GM12892 (cell line): ENCODE results near the gene EDEM1.

Source experiments
- POLR2A ChIP-seq: IDR thresholded peaks from 2 replicates; pipeline ENCODE4 v1.6.1; 2011; ENCODE audit warnings: low read depth, low read length, control low read depth
- POLR2AphosphoS5 ChIP-seq: IDR thresholded peaks from 2 replicates; pipeline ENCODE4 v1.6.1; 2011; ENCODE audit warnings: low read depth, low read length, control low read depth
- TAF1 ChIP-seq: IDR thresholded peaks from 2 replicates; pipeline ENCODE4 v1.6.1; 2011; ENCODE audit warnings: low read depth, mild to moderate bottlenecking, control low read depth, low read length, borderline replicate concordance

DNA sequence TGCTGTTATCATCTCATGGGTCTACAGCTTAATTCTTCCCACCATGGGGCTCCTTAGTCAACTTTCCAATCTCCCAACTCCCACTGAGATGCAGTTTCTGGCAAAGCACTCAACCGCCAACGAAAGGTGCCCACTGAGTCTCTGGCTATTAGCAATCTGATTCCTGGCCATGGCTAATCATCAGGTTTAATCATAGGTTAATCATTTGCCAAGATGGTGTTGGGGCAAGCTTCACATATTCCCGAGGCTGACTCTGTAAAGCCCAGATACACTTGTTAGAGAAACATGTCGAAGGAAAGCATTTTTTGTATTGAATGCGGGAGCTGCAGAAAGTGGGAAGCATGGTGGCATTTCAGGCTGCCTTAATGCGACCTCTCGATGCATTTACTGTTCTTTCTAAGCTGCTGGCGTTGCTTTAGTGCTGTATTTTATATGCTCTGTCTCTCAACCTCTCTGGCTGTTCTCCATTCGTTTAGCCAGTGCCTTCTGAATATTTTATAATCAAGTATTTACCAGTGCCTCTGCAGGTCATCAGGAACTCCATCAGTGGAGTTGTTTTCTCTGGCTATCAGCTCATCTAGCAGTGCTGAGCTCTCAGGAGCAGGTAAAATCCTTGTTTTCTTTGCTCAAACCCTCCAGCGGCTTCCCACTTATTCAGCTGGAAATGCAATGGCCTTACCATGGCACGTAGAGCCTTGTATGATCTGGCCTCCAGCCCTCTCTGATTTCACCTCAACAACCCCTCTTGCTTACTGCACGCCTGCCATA lies 67.0 kb downstream of the EDEM1 start:
- TF ChIP-seq POLR2AphosphoS5 (no peak), POLR2A (no peak), TAF1 (no peak)
